Type B pancreatic cell (in vitro differentiated cells): ENCODE results near the gene FARP1. TPM values are rescaled to one million over a fixed set of nuclear protein-coding genes. Genes with fewer than 3 reads are reported as not detected.

ENCODE experiments used
- DNase-seq: peaks from one replicate; pipeline ENCODE4 v3.0.0; 2021; ENCODE audit warnings: mixed read lengths; ENCODE audit not compliant: unreplicated experiment; ENCODE audit errors: extremely low spot score
- H3K27ac Mint-ChIP-seq: 2 replicates; pipeline ENCODE4 v1.8.0; 2021; ENCODE audit warnings: mild to moderate bottlenecking, mixed read lengths
- H3K27me3 Mint-ChIP-seq: 2 replicates; pipeline ENCODE4 v1.8.0; 2021; ENCODE audit warnings: mixed read lengths
- H3K36me3 Mint-ChIP-seq: 2 replicates; pipeline ENCODE4 v1.8.0; 2021; ENCODE audit warnings: mixed read lengths
- H3K4me1 Mint-ChIP-seq: one replicate; pipeline ENCODE4 v1.8.0; 2021; ENCODE audit warnings: mixed read lengths; ENCODE audit not compliant: unreplicated experiment
- H3K4me3 Mint-ChIP-seq: 2 replicates; pipeline ENCODE4 v1.8.0; 2021; ENCODE audit warnings: mild to moderate bottlenecking, mixed read lengths
- H3K9me3 Mint-ChIP-seq: 2 replicates; pipeline ENCODE4 v1.8.0; 2021; ENCODE audit warnings: mixed read lengths
- long read RNA-seq: library from polyadenylated mRNA; unstranded; transcript quantifications from one replicate; pipeline ENCODE4 v2.0.0, GENCODE V29; 2020
- total RNA-seq: library from RNA; stranded (reverse); gene quantifications from 2 replicates; pipeline ENCODE4 v1.2.1, GENCODE V29; 2021; ENCODE audit warnings: low replicate concordance
- TF ChIP-seq, protein P1 (sequence below): fragments of 200-600 bp; sonication (generic); conservative IDR thresholded peaks from 2 replicates; pipeline ENCODE4 v1.5.0; 2021; ENCODE audit warnings: antibody characterized with exemption, mild to moderate bottlenecking

FARP1 gene
- 195 and 301 TPM in 2 replicates for total RNA-seq
- long read RNA-seq, full-length matches to known transcripts = 6 of 87 reads
- long read RNA-seq, partial matches to known transcripts = 44 of 87 reads
- long read RNA-seq, other reads (novel, unspliced or antisense) = 37 of 87 reads

GRCh38 chr13:98142380-98143156, at the start of gene FARP1:
FARP1 (plus strand) TSS chr13:98143094; CDS start chr13:98213243, 70,149 bp downstream.
- H3K4me3 Mint-ChIP-seq = peak within 1 kb of the TSS; percentile 97
- H3K36me3 Mint-ChIP-seq = peaks cover 4% of the 10 kb centered on the region
- H3K9me3 Mint-ChIP-seq = peaks cover 5% of the 10 kb centered on the region
- TF ChIP-seq, protein P1, sequence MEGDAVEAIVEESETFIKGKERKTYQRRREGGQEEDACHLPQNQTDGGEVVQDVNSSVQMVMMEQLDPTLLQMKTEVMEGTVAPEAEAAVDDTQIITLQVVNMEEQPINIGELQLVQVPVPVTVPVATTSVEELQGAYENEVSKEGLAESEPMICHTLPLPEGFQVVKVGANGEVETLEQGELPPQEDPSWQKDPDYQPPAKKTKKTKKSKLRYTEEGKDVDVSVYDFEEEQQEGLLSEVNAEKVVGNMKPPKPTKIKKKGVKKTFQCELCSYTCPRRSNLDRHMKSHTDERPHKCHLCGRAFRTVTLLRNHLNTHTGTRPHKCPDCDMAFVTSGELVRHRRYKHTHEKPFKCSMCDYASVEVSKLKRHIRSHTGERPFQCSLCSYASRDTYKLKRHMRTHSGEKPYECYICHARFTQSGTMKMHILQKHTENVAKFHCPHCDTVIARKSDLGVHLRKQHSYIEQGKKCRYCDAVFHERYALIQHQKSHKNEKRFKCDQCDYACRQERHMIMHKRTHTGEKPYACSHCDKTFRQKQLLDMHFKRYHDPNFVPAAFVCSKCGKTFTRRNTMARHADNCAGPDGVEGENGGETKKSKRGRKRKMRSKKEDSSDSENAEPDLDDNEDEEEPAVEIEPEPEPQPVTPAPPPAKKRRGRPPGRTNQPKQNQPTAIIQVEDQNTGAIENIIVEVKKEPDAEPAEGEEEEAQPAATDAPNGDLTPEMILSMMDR = peak; percentile 52
- peaks cover 34% of the 10 kb centered on the region for H3K4me1 Mint-ChIP-seq
- peak within 1 kb of the TSS; percentile 91 for H3K27ac Mint-ChIP-seq
- peak; percentile 91 for DNase-seq
- H3K27me3 Mint-ChIP-seq = peaks cover 4% of the 10 kb centered on the region

DNA sequence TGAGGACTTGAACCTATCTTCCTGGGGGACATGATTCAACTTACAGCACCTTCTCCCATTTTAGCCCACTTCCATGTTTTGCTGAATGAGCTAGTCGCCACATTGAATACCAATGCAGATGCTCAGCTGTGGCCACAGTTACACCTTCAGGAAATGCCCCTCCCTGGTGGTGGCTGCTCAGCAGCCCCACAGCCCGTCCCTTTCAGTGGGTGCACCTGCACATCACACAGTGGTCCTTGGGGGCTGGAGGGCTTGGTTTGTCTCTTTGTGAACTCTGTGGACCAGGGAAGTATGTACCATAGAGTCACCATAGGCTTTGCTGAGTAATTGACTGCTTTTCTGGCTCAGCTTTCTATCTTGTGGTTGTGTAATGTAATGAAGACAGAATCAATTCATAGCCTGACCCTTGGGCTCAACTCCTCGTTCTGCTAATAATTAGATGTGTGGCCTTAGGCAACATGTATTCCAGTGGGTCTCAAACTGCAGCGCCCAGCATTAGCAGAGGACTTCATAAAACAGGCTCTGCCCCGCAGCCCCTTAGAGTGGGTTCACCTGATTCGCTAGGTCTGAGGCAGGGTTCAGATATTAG, 48.1 kb upstream of the FARP1 start:
- Mint-ChIP-seq H3K4me3 (no peak overlapping the region), H3K9me3 (peaks cover 5% of the 10 kb centered on the region), H3K27ac (no peak overlapping the region), H3K4me1 (peaks cover 4% of the 10 kb centered on the region), H3K27me3 (no peaks in the 10 kb centered on the region), H3K36me3 (peaks cover 4% of the 10 kb centered on the region)
- TF ChIP-seq, protein P1 = no peak
- DNase-seq = no peak

DNA sequence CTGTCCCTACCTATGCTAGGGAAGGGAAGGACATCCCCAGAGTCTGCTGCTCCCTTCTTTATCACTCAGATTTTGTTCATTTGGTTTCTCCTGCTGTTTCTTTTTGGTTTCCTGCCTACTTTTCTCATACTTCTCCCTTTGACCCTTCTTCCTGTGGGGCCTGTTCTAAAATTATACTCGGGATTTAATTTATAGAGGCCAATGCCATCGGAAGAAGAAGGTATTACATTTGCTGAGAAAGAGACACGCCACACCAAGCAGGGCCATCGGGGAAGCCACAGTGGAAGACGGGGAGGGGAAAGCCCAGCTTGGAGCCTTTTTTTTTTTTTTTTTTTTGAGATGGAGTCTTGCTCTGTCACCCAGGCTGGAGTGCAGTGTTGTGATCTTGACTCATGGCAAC, 46.8 kb upstream of the FARP1 start:
- Mint-ChIP-seq H3K27me3 (no peaks in the 10 kb centered on the region), H3K36me3 (peaks cover 4% of the 10 kb centered on the region), H3K4me1 (peaks cover 4% of the 10 kb centered on the region), H3K9me3 (peaks cover 5% of the 10 kb centered on the region), H3K27ac (no peak overlapping the region), H3K4me3 (no peak overlapping the region)
- TF ChIP-seq, protein P1 = no peak
- DNase-seq = no peak

DNA sequence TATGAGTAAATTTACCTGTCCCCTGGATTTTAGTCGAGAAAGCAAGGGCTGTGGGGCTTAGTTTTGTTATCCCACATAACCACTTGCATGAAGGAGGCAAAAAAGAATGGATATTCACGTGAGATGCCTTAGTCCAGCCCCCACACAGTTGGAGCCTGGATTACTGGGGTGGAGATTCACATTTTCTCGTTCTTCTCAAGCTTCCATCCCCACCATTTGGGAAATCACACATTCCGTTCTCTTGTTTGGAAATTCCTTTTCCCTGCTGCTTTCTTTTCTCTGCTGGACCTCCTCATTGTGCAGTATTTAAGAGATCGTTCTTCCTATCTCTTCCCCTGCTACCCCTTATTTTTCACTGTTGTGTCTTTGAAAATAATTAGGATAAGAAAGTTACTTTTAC, 45.1 kb upstream of the FARP1 start:
- H3K9me3 Mint-ChIP-seq = peaks cover 3% of the 10 kb centered on the region
- H3K27ac Mint-ChIP-seq = no peak overlapping the region
- H3K27me3 Mint-ChIP-seq = no peaks in the 10 kb centered on the region
- no peak overlapping the region for H3K4me3 Mint-ChIP-seq
- peaks cover 4% of the 10 kb centered on the region for H3K4me1 Mint-ChIP-seq
- H3K36me3 Mint-ChIP-seq = peaks cover 4% of the 10 kb centered on the region
- DNase-seq = no peak
- TF ChIP-seq, protein P1 = no peak

- no peaks in the 10 kb centered on the region for H3K27me3 Mint-ChIP-seq
Observed at GRCh38 chr13:98098516-98098915, 44.4 kb upstream of the FARP1 start.

More at GRCh38 chr13:98098516-98098915, 44.4 kb upstream of the FARP1 start:
- Mint-ChIP-seq H3K9me3 (no peaks in the 10 kb centered on the region), H3K4me3 (peak overlapping the region; percentile 4), H3K36me3 (peaks cover 4% of the 10 kb centered on the region), H3K4me1 (peaks cover 4% of the 10 kb centered on the region), H3K27ac (no peak overlapping the region)
- no peak for DNase-seq
- TF ChIP-seq, protein P1 = no peak
